ENCODE data around the gene AKT3. TPM values are rescaled to one million over a fixed set of nuclear protein-coding genes. Genes with fewer than 3 reads are reported as not detected.

The AKT3 gene
- total RNA-seq, 1 experiment from 2014 or later = 18.7 TPM

GRCh38 chr1:243505986-243506689, 343.9 kb downstream of the AKT3 start:
- H3K9me2 ChIP-seq (replicated peaks; ENCODE audit: low read length) = no peaks in the 10 kb centered on the region
- no peaks in the 10 kb centered on the region for H3F3A ChIP-seq (ENCODE audit: low read length, unreplicated experiment)
- no peaks in the 10 kb centered on the region for H3K4me1 ChIP-seq (ENCODE audit: insufficient read depth, low read length)
- CTCF ChIA-PET = no interaction called here
- intact Hi-C loops (cut with micrococcal nuclease) = no loop called here
- TF ChIP-seq EZH2phosphoT487 (IDR thresholded peaks at IDR 0.05; ENCODE audit: borderline replicate concordance, low read length) (no peak), EZH2 (IDR thresholded peaks at IDR 0.05; ENCODE audit: low read length, unreplicated experiment) (no peak), CTCF (conservative IDR thresholded peaks at IDR 0.05; ENCODE audit: low read depth, low read length) (no peak)
- ATAC-seq = no peak
- no peak overlapping the region for H3K4me3 ChIP-seq (ENCODE audit: low read length)
- no peak overlapping the region for H3K27ac ChIP-seq (ENCODE audit: low read length)
- H3K9me3 ChIP-seq (ENCODE audit: low read length) = no peaks in the 10 kb centered on the region
- BruUV-seq (replicated peaks) = no TSS peak
- no peak overlapping the region for H2AFZ ChIP-seq (ENCODE audit: low read length)
- H4K20me1 ChIP-seq (ENCODE audit: low read length) = no peaks in the 10 kb centered on the region
- H3K36me3 ChIP-seq (ENCODE audit: low read depth, low read length) = 0 out of 2 replicates have a peak, but pooled peaks cover under 1% of the 10 kb centered on the region
- no peak for DNase-seq
- H3K9ac ChIP-seq (ENCODE audit: low read length) = no peak overlapping the region
- H3K79me2 ChIP-seq (ENCODE audit: low read length) = no peaks in the 10 kb centered on the region
- H3K27me3 ChIP-seq (ENCODE audit: low read length) = no peaks in the 10 kb centered on the region
- H3K4me2 ChIP-seq (ENCODE audit: low read length) = no peak overlapping the region
- POLR2A ChIA-PET (ENCODE audit: unreplicated experiment) = no interaction called here

- H3K27me3 ChIP-seq (ENCODE audit: low read length) = no peaks in the 10 kb centered on the region
- POLR2A ChIA-PET (ENCODE audit: unreplicated experiment) = no interaction called here
- ATAC-seq = no peak
- H4K20me1 ChIP-seq (ENCODE audit: low read length) = no peaks in the 10 kb centered on the region
- H3F3A ChIP-seq (ENCODE audit: low read length, unreplicated experiment) = no peaks in the 10 kb centered on the region
- no peaks in the 10 kb centered on the region for H3K4me1 ChIP-seq (ENCODE audit: insufficient read depth, low read length)
- no peak overlapping the region for H2AFZ ChIP-seq (ENCODE audit: low read length)
- no peaks in the 10 kb centered on the region for H3K9me2 ChIP-seq (replicated peaks; ENCODE audit: low read length)
- no peak overlapping the region for H3K9ac ChIP-seq (ENCODE audit: low read length)
- no TSS peak for BruUV-seq (replicated peaks)
- CTCF ChIA-PET = no interaction called here
- no peak for DNase-seq
- H3K4me3 ChIP-seq (ENCODE audit: low read length) = no peak overlapping the region
- TF ChIP-seq CTCF (conservative IDR thresholded peaks at IDR 0.05; ENCODE audit: low read depth, low read length) (no peak), EZH2 (IDR thresholded peaks at IDR 0.05; ENCODE audit: low read length, unreplicated experiment) (no peak), EZH2phosphoT487 (IDR thresholded peaks at IDR 0.05; ENCODE audit: borderline replicate concordance, low read length) (no peak)
- H3K36me3 ChIP-seq (ENCODE audit: low read depth, low read length) = peaks cover 7% of the 10 kb centered on the region; the same call in 1 of the 2 replicates
- no peaks in the 10 kb centered on the region for H3K79me2 ChIP-seq (ENCODE audit: low read length)
- intact Hi-C loops (cut with micrococcal nuclease) = no loop called here
- H3K4me2 ChIP-seq (ENCODE audit: low read length) = no peak overlapping the region
- H3K9me3 ChIP-seq (ENCODE audit: low read length) = no peaks in the 10 kb centered on the region
- no peak overlapping the region for H3K27ac ChIP-seq (ENCODE audit: low read length)
Observed at GRCh38 chr1:243503155-243503554, 346.9 kb downstream of the AKT3 start.

DNA sequence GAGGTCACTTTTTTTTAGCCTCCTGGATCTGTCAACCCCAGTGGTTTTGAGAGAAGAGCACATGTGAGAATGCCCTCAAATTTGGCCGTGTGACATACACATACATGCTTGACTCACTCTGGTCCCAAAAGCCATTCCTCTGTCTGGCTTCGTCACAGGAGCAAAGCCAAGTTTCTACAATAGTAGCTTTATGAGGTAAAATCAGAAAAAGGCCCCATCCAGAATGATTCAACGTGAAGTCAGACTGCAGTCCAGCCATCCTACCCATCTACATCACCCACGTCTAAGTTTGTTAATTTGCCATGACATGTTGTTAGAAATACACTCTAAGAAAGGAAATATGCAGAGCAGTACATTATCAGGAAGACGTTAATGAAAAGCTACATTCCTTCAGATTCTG, 349.0 kb downstream of the AKT3 start:
- Histone ChIP-seq H3K4me3 (ENCODE audit: low read length) (no peak overlapping the region), H4K20me1 (ENCODE audit: low read length) (no peaks in the 10 kb centered on the region), H3K9me3 (ENCODE audit: low read length) (no peaks in the 10 kb centered on the region), H3K4me1 (ENCODE audit: insufficient read depth, low read length) (no peaks in the 10 kb centered on the region), H3K79me2 (ENCODE audit: low read length) (peaks cover 13% of the 10 kb centered on the region; the same call in 1 of the 2 replicates), H3K4me2 (ENCODE audit: low read length) (no peak overlapping the region), H3K9me2 (replicated peaks; ENCODE audit: low read length) (no peaks in the 10 kb centered on the region), H3K27me3 (ENCODE audit: low read length) (no peaks in the 10 kb centered on the region), H2AFZ (ENCODE audit: low read length) (no peak overlapping the region), H3K27ac (ENCODE audit: low read length) (no peak overlapping the region), H3K9ac (ENCODE audit: low read length) (no peak overlapping the region), H3F3A (ENCODE audit: low read length, unreplicated experiment) (no peaks in the 10 kb centered on the region), H3K36me3 (ENCODE audit: low read depth, low read length) (peaks cover 7% of the 10 kb centered on the region; the same call in 1 of the 2 replicates)
- TF ChIP-seq CTCF (conservative IDR thresholded peaks at IDR 0.05; ENCODE audit: low read depth, low read length) = no peak
- no peak for TF ChIP-seq EZH2phosphoT487 (IDR thresholded peaks at IDR 0.05; ENCODE audit: borderline replicate concordance, low read length)
- TF ChIP-seq EZH2 (IDR thresholded peaks at IDR 0.05; ENCODE audit: low read length, unreplicated experiment) = no peak
- peak; percentile 36 for ATAC-seq
- intact Hi-C loops (cut with micrococcal nuclease) = no loop called here
- POLR2A ChIA-PET (ENCODE audit: unreplicated experiment) = no interaction called here
- peak; percentile 38 for DNase-seq
- CTCF ChIA-PET = no interaction called here
- BruUV-seq (replicated peaks) = no TSS peak
